GM21825 (cell line): ENCODE measurements around the gene GNA12.
A peak's percentile ranks its signal among the peaks of the same experiment; 100 is the strongest.
"Not testable (repeated sequence)": the region's sequence is repeated elsewhere in the genome, so short reads cannot be mapped to it uniquely, and the experiment has no call there.

ENCODE experiments used
- ATAC-seq: cut with Tn5 transposase; IDR thresholded peaks from one replicate; pipeline ENCODE4 v1.9.1; 2021; ENCODE audit warnings: mild to moderate bottlenecking, moderate library complexity; ENCODE audit not compliant: unreplicated experiment

Gene GNA12

DNA sequence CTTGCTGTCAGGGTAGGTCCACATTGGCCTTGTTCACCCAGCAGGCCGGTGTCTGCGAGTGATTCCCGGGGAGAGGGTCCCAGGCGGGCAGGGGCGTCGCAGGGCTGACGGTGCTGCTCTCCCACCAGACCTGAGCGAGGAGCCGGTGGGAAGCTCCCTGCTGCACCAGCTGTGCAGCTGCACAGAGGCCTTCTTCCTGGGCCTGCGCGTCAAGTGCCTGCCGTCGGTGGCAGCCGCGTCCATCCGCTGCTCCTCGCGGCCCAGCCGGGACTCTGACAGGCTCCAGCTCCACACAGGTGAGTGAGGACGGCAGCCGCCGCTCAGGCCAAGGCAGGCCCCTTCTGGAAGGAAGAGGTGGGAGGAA is 141.5 kb downstream of the GNA12 start:
- no peak for ATAC-seq

DNA sequence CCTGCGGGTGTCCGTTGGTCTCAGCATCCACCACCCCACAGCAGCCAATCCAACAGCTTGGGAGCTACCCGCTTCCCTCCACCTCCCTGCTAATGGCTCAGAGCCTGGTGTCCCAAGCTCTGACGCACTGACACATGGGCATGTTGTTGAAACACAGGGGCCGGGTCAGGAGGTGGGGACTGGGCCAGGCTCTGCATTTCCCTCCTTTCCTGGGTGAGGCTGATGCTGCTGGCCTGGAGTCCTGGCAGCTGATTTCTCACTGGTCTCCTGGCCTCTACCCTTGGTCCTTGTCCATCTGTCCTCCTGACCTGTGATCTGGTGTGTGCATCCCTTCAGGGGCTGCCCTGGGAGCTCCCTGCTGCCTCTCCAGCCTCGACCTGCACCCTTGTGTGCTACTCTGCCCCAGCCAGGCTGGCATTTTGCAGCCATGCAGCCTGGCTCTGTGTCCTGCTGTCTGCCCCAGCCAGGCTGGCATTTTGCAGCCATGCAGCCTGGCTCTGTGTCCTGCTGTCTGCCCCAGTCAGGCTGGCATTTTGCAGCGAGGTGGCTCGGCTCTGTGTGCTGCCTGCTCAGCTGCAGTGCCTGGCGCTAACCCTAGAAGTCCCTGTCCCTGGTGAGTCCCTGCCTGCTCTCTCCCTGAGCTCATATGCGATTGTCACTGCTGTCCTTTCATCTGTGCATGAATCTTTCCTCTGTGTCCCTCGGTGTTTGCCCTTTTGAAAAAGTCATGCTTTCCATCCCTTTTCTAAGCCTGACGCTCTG is 142.1 kb downstream of the GNA12 start:
- ATAC-seq: no peak

DNA sequence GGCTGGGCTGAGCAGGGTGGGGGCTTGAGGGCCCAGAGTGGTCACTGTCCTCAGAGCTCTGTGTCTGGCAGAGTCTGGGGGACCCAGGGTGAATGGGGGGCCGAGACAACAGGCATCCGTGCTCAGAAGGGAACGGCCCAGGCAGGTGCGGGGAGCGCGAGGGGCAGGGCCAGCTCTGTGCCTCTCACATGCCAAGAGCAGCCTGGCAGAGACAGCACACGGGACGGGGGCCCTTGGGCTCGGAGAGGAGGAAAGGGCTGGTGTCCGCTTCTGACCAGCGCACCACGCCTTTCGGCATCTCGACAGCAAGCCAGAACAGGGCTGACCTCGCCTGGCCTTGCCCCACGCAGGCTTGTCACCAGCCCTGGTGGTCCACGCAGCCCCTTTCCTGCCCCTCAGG is 142.7 kb downstream of the GNA12 start:
- no peak for ATAC-seq

DNA sequence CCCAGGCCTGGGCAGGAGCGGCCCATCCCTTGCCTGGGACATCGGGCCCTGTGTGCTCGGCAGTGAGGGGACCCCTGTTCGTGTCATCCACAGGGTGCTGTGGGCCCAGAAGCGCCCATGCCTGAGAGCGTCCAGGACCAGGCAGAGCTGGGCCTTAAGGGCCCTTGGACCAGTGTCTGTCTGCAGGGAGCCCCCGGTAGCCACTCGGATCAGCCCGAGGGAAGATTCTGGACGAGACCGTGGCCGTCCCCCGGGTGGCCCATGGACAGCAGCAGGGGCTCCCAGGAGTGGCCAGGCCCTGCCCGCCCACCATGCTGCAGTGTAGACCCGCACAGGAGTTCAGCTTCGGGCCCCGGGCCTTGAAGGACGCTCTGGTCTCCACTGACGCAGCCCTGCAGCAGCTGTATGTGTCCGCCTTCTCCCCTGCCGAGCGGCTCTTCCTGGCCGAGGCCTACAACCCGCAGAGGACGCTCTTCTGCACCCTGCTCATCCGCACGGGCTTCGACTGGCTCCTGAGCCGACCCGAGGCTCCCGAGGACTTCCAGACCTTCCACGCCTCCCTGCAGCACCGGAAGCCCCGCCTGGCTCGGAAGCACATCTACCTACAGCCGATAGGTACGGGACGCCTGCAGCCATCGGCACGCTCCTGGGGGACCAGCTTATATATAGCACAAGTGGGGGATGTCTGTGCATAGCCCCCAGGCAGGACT is 143.8 kb downstream of the GNA12 start:
- no peak for ATAC-seq

DNA sequence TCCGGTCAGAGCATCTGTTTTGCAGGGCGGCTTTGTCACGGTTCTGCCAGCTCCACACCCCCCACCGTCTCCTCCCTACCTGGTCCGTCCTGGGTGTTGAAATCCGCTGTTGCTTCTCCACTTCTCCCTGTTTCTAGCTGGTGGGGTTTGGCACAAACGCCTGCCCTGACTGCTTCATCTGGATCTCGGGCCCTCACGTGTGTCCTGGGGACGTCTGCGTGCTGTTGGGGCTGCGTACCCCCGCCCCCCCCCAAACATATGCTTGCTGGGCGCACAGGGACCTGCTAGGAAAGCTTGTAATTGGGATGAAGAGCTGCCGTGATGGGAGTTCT is 144.9 kb downstream of the GNA12 start:
- no peak for ATAC-seq

DNA sequence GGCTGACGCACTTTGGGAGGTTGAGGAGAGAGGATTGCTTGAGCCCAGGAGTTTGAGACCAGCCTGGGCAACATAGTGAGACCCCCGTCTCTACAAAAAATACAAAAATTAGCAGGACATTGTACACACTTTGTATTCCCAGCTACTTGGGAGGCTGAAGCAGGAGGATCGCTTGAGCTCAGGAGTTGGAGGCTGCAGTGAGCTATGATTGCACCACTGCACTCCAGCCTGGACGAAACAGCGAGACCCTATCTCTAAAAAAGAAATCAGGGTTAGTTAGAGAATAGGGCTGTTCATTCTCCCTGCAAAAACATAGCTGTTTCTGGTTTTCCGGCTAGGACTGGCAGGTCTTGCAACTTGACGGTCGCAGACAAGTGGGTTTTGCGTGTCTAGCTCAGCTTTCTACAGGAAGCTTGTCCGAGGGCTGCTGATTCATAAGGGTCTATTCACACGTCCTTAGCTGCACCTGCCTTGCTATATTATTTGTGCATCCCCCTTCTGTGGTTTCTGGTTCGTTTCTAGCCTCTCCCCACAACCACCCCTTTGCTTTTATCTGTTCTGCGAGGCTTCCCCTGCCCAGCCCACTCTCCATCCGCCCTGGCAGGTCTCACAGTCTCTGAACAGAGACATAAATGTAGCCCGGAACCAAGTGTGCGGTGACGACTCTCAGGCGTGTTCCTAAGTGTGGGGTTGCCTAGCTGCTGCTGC is 145.4 kb downstream of the GNA12 start:
- ATAC-seq: peak; percentile 93

DNA sequence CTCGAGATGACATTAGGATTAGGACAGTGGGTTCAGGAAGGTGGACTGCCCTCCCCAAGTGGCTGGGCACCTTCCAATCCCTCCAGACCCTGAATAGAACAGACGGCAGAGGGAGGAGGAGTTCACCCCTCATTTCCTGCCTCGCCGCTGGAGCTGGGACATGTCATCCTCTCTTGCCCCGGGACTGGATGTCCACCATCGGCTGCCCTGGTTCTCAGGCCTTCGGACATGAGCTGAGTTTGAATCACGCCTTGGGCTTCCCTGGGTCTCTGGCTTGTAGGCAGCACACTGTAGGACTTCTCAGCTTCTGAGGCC is 150.0 kb downstream of the GNA12 start:
- ATAC-seq: not testable (repeated sequence)

DNA sequence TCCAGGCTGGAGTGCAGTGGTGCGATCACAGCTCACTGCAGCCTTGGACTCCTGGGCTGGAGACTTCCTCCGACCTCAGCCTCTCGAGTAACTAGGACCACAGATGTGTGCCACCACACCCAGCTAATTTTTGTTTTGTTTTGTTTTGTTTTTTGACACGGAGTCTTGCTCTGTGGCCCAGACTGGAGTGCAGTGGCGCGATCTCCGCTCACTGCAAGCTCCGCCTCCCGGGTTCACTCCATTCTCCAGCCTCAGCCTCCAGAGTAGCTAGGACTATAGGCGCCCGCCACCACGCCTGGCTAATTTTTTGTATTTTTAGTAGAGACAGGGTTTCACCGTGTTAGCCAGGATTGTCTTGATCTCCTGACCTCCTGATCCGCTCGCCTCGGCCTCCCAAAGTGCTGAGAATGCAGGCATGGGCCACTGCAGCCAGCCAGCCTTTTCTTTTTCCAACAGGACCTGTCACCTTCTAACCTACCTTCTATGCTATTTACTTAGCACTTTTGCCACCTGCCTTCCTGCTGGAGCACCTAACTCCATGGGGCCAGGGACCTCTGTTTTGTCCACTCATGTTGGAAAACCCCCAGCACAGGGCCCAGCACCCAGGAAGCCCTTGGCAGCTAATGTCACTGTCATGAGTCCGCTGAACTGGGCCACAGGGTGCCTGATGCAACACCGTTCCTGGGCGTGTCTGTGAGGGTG is 150.5 kb downstream of the GNA12 start:
- not testable (repeated sequence) for ATAC-seq

DNA sequence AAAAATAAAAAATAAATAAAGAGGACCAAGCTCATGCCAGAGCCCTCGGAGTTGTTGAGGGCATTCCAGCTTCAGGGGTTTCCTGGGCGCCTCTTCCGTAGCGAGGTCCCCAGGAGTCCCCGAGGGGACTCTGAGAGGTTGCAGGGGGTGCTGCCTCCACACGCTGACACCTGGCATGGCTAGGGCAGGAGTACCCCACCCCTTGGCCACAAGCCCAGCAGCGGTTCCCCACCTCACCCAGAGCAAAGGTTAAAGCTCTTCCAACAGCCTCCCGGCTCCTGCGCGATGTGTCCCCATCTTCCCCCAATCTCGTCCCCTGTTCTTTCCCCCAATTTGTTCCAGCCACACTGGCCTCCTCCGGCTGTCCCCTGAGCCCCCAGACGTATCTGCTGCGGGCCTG is 151.6 kb downstream of the GNA12 start:
- ATAC-seq: no peak

DNA sequence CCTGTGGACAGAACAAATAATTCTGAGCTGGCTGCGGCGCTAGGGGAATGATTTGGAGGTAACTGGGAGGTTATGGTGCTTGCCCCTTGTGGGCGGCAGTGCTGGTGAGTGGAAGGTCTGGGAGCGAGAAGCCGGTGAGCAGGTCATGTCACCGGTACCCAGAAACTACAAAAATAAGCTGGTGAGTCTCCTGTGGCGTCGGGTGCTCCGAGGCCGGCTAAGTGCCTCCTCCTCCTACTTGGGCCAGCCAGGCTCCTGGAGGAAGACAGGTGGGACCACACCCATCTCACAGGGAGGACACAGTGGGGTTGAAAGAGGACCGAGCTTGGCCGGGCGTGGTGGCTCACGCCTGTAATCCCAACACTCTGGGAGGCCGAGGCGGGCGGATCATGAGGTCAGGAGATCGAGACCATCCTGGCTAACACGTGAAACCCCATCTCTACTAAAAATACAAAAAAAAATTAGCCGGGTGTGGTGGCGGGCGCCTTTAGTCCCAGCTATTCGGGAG is 152.1 kb downstream of the GNA12 start:
- not testable (repeated sequence) for ATAC-seq

DNA sequence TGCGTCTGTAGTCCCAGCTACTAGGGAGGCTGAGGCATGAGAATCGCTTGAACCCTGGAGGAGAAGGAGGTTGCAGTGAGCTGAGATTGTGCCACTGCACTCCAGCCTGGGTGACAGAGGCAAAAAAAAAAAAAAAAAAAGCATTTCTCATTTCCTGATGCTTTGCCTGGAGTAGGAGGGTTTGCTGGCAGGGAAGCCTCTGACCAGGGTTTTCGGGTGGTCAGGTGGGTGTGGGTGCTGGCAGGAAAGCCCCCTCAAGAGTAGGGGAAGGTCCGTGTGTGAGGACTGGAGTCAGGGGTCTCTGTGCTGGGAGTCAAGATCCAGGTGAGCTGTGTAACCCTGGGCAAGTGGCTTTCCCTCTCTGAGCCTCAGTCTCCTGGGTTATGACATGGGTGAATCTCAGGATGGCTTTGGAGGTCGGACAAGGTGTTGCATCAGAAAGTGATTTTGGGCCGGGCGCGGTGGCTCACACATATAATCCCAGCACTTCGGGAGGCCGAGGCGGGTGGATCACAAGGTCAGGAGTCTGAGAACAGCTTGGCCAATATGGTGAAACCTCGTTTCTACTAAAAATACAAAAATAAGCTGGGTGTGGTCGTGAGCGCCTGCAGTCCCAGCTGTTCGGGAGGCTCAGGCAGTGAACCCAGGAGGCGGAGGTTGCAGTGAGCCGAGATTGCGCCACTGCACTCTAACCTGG is 152.9 kb downstream of the GNA12 start:
- no peak for ATAC-seq

DNA sequence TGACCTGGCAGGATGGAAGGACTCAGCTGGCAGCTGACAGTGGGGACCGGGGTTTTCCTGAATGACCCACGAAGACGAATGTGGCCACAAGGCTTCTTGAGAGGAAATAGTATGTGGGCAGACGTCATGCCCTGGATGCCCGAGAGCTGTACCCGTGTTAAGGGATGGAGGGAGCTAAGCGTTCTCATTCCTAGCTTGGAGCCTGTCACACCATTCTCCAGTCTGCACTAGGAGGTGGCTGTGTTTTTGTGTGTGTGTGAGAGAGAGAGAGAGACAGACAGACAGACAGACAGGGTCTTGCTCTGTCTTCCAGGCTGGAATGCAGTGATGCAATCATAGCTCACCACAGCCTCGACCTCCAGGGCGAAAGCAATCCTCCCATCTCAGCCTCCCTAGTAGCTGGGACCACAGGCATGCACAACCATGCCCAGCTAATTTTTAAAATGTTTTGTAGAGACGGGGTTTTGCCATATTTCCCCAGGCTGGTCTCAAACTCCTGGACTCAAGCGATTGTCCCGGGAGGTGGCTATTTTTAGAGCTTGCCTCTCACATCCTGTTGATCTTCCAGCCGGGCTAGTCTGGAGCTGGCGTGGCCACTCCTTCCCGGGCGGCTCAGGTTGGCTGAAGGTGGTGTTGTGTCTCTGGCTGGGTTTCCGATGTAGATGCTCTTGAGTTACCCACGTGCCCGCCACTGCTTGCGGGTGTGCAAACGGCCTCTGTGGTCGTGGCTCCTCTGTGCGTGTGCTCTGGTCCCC is 154.0 kb downstream of the GNA12 start:
- no peak for ATAC-seq

DNA sequence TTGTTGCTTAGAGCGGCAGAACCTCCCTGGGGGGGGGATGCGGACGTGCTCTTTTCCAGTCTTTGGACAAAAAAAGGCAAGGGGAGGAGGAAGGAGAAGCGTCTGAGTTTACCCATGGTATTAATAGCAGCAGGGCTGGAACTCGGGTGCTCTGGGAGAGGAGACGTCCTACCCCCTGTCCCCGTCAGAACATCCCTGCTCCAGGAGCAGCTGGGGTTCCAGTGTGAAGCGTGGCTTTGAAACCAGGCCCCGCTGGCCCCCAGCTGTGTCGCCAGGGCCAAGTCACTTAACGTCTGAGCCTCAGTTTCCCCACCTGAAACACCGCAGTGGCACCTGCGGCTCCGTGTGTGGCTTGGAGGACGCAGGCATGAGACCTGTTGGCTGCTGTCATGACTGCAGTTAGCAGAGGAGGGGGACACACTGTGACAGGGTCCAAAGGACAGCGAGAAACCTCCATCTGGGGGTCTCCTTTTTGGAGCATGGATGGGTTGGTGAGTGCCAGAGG is 154.7 kb downstream of the GNA12 start:
- ATAC-seq: no peak

DNA sequence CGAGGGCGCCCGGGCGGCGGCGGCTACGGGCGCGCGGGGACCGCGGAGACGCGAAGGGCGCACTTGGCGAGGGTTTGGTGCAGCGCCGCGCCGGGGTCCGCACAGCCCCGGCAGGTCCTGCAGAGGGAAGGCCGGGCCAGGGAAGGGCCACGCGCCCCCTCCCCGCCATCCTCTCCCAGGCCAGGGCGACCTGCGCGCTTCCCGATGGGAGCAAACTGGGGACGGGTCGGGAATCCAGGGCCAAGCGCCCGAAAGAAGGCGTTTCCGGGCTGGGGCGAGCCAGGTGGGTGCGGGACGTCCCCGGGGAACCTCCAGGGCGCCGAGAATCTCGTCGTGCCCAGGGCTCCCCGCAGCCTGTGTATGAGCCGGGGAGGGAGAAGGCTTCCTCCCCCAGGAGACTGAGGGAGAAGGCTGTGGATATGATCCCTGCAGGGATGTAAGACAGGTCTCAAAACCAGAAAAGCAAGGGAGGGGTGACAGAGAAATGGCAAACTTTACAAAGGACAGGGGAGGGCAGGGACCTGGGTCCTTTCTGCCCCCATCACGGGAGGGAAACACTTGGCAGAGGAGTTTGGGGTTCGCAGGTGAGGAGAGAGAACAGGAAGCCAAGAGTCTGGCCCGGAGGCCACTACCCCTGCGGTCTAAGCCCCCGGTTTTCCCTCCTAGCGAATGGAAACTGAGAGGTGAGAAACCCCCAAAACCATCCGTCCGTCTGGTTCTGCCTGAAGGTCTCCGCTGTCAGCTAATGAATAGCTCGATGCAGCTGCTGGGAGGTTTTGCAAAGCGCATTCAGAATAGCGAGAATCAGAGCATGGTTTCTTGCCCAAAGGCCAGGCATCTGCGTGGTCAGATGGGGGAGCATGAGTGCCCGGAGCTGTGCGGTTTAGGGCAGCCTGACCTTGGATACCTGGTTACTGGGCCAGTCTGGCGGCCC is 155.4 kb downstream of the GNA12 start:
- peak; percentile 76 for ATAC-seq

DNA sequence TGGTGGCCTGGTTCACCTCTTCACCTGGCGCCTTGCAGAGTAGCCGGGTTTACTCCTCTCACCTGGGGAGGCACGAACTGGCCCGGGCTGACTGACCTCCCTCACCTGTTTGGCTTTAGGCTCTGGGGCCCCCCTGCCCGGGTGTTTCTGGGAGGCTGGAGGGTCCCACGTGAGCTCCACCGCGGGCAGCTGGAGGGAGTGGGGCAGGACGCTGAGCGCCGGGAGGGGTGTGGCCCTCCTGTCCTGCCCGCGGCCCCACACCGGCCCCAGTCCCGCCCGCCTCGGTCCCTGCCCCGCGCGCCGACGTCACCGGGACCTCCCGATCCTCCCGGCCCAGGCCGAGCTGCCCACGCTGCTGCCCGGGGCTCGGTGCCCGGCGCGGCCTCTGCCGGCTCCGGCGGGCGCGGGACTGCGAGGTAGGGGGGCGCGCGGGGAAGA is 156.2 kb downstream of the GNA12 start, which contains the start of gene AMZ1:
Gene AMZ1, plus strand, starts transcription at position 322 of the 438 bp plus-strand sequence. CDS start 12,250 bp downstream, outside the sequence.
- ATAC-seq: no peak

DNA sequence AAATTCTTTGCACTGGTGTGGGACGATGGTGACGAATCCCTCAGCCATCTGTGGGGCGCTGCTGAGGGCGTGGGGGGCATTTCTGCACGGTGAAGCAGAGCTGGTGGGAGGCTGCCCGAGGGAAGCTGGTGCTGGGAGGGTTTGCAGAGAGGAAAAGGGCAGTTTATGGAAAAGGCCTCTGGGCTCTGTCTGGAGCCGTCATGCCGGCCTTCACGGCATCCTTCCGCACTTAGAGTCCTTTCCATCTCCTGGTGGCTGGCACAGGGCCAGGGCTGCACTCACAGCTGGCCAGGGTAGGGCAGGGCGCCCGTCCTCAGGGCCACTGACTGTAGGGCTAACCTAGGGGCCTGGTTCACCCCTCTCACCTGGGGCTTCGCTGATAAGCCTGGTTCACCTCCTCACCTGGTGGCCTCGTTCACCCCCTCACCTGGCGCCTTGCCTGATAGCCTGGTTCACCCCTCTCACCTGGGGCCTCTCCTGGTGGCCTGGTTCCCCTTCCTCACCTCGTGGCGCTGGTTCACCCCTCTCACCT is 156.7 kb downstream of the GNA12 start:
- ATAC-seq: no peak

DNA sequence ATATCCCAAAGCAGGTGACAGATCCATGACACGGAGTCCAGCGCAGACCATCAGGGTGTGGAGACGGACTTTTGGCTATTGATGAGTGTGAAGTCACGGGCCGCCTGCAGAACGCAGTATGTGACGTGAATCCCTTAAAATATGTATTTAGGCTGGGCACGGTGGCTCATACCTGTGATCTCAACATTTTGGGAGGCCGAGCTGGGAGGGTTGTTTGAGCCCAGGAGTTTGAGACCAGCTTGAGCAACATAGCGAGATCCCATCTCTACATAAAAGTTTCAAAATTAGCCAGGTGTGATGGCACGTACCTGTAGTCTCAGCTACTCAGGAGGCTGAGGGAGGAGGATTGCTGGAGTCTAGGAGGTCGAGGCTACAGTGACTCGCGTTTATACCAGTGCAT is 158.0 kb downstream of the GNA12 start:
- ATAC-seq: no peak

DNA sequence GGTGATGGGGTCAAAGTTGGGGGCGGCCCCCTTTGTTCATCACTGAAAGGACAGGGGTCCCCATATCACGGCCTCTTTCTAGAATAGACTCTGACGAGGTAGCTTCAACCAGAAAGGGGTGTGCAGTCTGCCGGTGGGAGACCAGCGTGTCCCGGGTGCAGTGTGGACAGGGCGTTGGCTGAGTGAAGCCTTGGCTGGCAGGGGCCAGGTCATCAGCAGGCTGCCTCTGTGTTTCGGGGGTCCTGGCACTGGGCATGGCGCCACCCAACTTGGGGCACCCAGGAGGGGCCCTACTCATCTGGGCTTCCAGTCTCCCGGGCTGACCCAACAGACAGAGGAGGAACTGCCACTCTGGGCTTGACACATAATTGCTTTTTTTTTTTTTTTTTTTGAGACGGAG is 159.6 kb downstream of the GNA12 start:
- ATAC-seq: no peak
